ENCODE results near the gene ERCC4. TPM values are rescaled to one million over a fixed set of nuclear protein-coding genes. Genes with fewer than 3 reads are reported as not detected.

The ERCC4 gene
- total RNA-seq, 1 experiment from 2014 or later: 18.8 TPM

DNA sequence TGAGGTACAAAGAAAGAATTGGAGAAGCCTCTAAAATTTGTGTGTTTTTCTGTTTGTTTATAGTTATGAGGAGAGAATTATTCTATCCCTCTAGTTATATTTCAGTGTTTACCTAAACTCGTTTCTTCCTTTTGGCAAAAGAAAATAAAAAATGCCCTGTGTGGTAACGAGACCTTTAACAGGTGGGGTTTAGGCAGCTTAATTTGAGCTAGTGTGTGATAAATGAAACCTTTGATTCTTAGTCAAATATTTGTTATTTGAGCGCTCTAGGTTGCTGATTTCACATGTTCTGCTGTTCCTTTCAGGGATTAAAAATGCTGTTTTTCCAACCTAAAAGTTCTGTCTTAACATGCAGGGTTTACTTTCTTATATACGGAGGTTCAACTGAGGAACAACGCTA lies 17.5 kb downstream of the ERCC4 start:
- DNase-seq (ENCODE audit: low spot score): no peak
- ChIA-PET CTCF (no interaction called here), POLR2A (ENCODE audit: low non-redundant PET) (no interaction called here)
- no peak for TF ChIP-seq EZH2 (IDR thresholded peaks at IDR 0.05; ENCODE audit: borderline replicate concordance, low read depth, low read length, poor library complexity, severe bottlenecking)
- TF ChIP-seq, protein P1, sequence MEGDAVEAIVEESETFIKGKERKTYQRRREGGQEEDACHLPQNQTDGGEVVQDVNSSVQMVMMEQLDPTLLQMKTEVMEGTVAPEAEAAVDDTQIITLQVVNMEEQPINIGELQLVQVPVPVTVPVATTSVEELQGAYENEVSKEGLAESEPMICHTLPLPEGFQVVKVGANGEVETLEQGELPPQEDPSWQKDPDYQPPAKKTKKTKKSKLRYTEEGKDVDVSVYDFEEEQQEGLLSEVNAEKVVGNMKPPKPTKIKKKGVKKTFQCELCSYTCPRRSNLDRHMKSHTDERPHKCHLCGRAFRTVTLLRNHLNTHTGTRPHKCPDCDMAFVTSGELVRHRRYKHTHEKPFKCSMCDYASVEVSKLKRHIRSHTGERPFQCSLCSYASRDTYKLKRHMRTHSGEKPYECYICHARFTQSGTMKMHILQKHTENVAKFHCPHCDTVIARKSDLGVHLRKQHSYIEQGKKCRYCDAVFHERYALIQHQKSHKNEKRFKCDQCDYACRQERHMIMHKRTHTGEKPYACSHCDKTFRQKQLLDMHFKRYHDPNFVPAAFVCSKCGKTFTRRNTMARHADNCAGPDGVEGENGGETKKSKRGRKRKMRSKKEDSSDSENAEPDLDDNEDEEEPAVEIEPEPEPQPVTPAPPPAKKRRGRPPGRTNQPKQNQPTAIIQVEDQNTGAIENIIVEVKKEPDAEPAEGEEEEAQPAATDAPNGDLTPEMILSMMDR (conservative IDR thresholded peaks at IDR 0.05; ENCODE audit: low read depth, low read length): no peak
- Histone ChIP-seq H3K36me3 (ENCODE audit: insufficient read depth, low read length, poor library complexity, severe bottlenecking) (peaks cover 15% of the 10 kb centered on the region), H3K4me3 (ENCODE audit: low read depth, low read length, poor library complexity, severe bottlenecking) (no peak overlapping the region), H3K27me3 (replicated peaks; ENCODE audit: insufficient read depth, low read depth, low read length, poor library complexity) (no peaks in the 10 kb centered on the region), H3K4me1 (ENCODE audit: insufficient read depth, low read length, poor library complexity, severe bottlenecking) (no peaks in the 10 kb centered on the region), H3K27ac (ENCODE audit: low read depth, low read length, poor library complexity, severe bottlenecking) (no peak overlapping the region), H3K9me3 (ENCODE audit: low read depth, low read length, poor library complexity, severe bottlenecking) (no peaks in the 10 kb centered on the region)
- intact Hi-C loops (cut with micrococcal nuclease; ENCODE audit: unreplicated experiment): no loop called here
- no TSS peak for BruUV-seq (replicated peaks)

DNA sequence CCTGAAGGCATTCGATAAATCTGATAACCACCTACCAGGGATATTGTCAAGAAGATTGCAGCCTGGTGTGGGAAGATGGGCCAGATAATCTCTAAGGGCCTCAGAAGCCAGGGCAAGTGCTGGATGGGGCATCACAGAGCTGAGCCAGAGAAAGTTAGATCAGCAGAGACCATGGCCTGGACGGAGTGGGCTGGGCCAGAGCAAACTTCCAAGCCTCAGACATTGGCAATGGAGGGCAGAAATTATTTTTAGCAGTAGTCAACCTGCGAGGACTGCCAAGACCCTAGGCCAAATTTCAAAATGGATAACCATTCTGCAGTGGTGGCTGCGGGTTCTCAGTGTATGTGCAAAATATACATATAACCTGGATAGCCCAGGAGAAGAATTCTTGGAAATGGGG lies 18.5 kb downstream of the ERCC4 start:
- Histone ChIP-seq H3K9me3 (ENCODE audit: low read depth, low read length, poor library complexity, severe bottlenecking) (no peaks in the 10 kb centered on the region), H3K27ac (ENCODE audit: low read depth, low read length, poor library complexity, severe bottlenecking) (no peak overlapping the region), H3K27me3 (replicated peaks; ENCODE audit: insufficient read depth, low read depth, low read length, poor library complexity) (no peaks in the 10 kb centered on the region), H3K4me1 (ENCODE audit: insufficient read depth, low read length, poor library complexity, severe bottlenecking) (no peaks in the 10 kb centered on the region), H3K36me3 (ENCODE audit: insufficient read depth, low read length, poor library complexity, severe bottlenecking) (peaks cover 15% of the 10 kb centered on the region), H3K4me3 (ENCODE audit: low read depth, low read length, poor library complexity, severe bottlenecking) (no peak overlapping the region)
- intact Hi-C loops (cut with micrococcal nuclease; ENCODE audit: unreplicated experiment): no loop called here
- CTCF ChIA-PET: no interaction called here
- no TSS peak for BruUV-seq (replicated peaks)
- no peak for DNase-seq (ENCODE audit: low spot score)
- POLR2A ChIA-PET (ENCODE audit: low non-redundant PET): no interaction called here
- TF ChIP-seq EZH2 (IDR thresholded peaks at IDR 0.05; ENCODE audit: borderline replicate concordance, low read depth, low read length, poor library complexity, severe bottlenecking): no peak
- TF ChIP-seq, protein P1 (conservative IDR thresholded peaks at IDR 0.05; ENCODE audit: low read depth, low read length): no peak

DNA sequence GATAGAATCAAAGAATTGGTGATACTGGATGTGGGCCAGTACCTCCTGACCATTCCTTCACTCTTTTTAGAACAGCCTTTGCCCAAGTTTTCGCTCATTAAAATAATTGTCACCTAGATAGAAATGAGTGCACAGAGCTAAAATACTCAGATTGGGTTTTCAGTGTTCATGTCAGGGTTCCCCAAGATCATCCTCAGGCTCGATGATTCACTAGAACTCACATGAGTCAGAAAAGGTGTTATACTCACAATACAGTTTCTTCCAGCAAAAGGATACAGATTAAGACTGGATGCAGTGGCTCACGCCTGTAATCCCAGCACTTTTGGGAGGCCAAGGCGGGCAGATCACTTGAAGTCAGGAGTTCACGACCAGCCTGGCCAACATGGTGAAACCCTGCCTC lies 19.9 kb downstream of the ERCC4 start:
- ChIA-PET POLR2A (ENCODE audit: low non-redundant PET) (no interaction called here), CTCF (no interaction called here)
- no TSS peak for BruUV-seq (replicated peaks)
- Histone ChIP-seq H3K27me3 (replicated peaks; ENCODE audit: insufficient read depth, low read depth, low read length, poor library complexity) (no peaks in the 10 kb centered on the region), H3K27ac (ENCODE audit: low read depth, low read length, poor library complexity, severe bottlenecking) (no peak overlapping the region), H3K4me1 (ENCODE audit: insufficient read depth, low read length, poor library complexity, severe bottlenecking) (no peaks in the 10 kb centered on the region), H3K36me3 (ENCODE audit: insufficient read depth, low read length, poor library complexity, severe bottlenecking) (peaks cover 11% of the 10 kb centered on the region), H3K4me3 (ENCODE audit: low read depth, low read length, poor library complexity, severe bottlenecking) (no peak overlapping the region), H3K9me3 (ENCODE audit: low read depth, low read length, poor library complexity, severe bottlenecking) (no peaks in the 10 kb centered on the region)
- no peak for DNase-seq (ENCODE audit: low spot score)
- TF ChIP-seq EZH2 (IDR thresholded peaks at IDR 0.05; ENCODE audit: borderline replicate concordance, low read depth, low read length, poor library complexity, severe bottlenecking): no peak
- TF ChIP-seq, protein P1 (conservative IDR thresholded peaks at IDR 0.05; ENCODE audit: low read depth, low read length): no peak
- intact Hi-C loops (cut with micrococcal nuclease; ENCODE audit: unreplicated experiment): no loop called here

Measured in A673 (cell line).